Lung (tissue), 12 donors: ENCODE results near the gene SOD2. TPM values are rescaled to one million over a fixed set of nuclear protein-coding genes. Genes with fewer than 3 reads are reported as not detected.
"Not testable (repeated sequence)": the region's sequence is repeated elsewhere in the genome, so short reads cannot be mapped to it uniquely, and the experiment has no call there.

Experiments used
- ATAC-seq: fragments of 200-7000 bp; cut with Tn5 transposase; one replicate; pipeline ENCODE4 v1.9.1; 2020; ENCODE audit warnings: moderate number of reproducible peaks; ENCODE audit not compliant: insufficient read depth, low FRiP score
- DNase-seq, 3 donors: peaks; one replicate each; pipeline ENCODE4 v3.0.0-alpha.2; 2013 to 2017
- H3K27ac ChIP-seq, 2 donors: one replicate each; pipeline ENCODE4 v1.5.1; 2013; ENCODE audit warnings: mild to moderate bottlenecking in 2 of 2, moderate library complexity in 2 of 2, control low read depth in 1 of 2, inconsistent platforms in 1 of 2, low read depth in 1 of 2, low read length in 1 of 2
- H3K27me3 ChIP-seq, 3 donors: one replicate each; pipeline ENCODE4 v1.5.1; 2013; ENCODE audit warnings: low read length in 2 of 3; ENCODE audit not compliant: control insufficient read depth in 3 of 3, insufficient read depth in 3 of 3
- H3K36me3 ChIP-seq, 4 donors: one replicate each; pipeline ENCODE4 v1.5.1; 2013; ENCODE audit warnings: low read length in 4 of 4, mild to moderate bottlenecking in 1 of 4, moderate library complexity in 1 of 4; ENCODE audit not compliant: control insufficient read depth in 4 of 4, insufficient read depth in 4 of 4
- H3K4me1 ChIP-seq, 5 donors: one replicate each; pipeline ENCODE4 v1.5.1; 2013; ENCODE audit warnings: low read length in 5 of 5, mild to moderate bottlenecking in 2 of 5, moderate library complexity in 1 of 5; ENCODE audit not compliant: control insufficient read depth in 5 of 5, insufficient read depth in 5 of 5
- H3K4me3 ChIP-seq: one replicate; pipeline ENCODE4 v1.5.1; 2013; ENCODE audit warnings: mild to moderate bottlenecking, control low read depth, moderate library complexity
- H3K9ac ChIP-seq, 2 donors: one replicate each; pipeline ENCODE4 v1.5.1; 2013; ENCODE audit warnings: low read length in 2 of 2, control low read depth in 1 of 2; ENCODE audit not compliant: insufficient read depth in 1 of 2
- H3K9me3 ChIP-seq, 4 donors: one replicate each; pipeline ENCODE4 v1.5.1; 2013; ENCODE audit warnings: low read length in 3 of 4, mild to moderate bottlenecking in 1 of 4, moderate library complexity in 1 of 4; ENCODE audit not compliant: control insufficient read depth in 4 of 4, insufficient read depth in 3 of 4
- WGBS, 2 donors: extraction: QIAGEN DNeasy Blood & Tissue Kit; methylation state at CpG; one replicate each; pipeline ENCODE4 v1.1.7; 2013; 5-methylcytosine and 5-hydroxymethylcytosine counted together
- polyA plus RNA-seq, 2 donors: library from polyadenylated mRNA; stranded (reverse); fragments of 200-250 nt; gene quantifications; one replicate each; pipeline ENCODE4 v1.2.1, GENCODE V29; 2013
- total RNA-seq, 2 donors: library from RNA; depleted of rRNA in 1 of 2; stranded (reverse); fragments of >200 nt in 1 of 2; gene quantifications; one replicate each; pipeline ENCODE4 v1.2.1, GENCODE V29; 2014 to 2021
- TF ChIP-seq, protein P1 (sequence below): IDR thresholded peaks from 2 replicates; pipeline ENCODE4 v1.5.1; 2012; ENCODE audit warnings: mild to moderate bottlenecking; ENCODE audit errors: control extremely low read depth, extremely low read depth
- donor health status: control.
- donor health status: control.
- donor health status: Bipolar disorder and iron deficiency.
- donor health status: healthy.
- donor health status: DM: yes; HTN: yes; CAD: no.

The SOD2 gene
- total and polyA plus RNA-seq, 4 donors, result 219 to 3,918 (median 802) TPM

DNA sequence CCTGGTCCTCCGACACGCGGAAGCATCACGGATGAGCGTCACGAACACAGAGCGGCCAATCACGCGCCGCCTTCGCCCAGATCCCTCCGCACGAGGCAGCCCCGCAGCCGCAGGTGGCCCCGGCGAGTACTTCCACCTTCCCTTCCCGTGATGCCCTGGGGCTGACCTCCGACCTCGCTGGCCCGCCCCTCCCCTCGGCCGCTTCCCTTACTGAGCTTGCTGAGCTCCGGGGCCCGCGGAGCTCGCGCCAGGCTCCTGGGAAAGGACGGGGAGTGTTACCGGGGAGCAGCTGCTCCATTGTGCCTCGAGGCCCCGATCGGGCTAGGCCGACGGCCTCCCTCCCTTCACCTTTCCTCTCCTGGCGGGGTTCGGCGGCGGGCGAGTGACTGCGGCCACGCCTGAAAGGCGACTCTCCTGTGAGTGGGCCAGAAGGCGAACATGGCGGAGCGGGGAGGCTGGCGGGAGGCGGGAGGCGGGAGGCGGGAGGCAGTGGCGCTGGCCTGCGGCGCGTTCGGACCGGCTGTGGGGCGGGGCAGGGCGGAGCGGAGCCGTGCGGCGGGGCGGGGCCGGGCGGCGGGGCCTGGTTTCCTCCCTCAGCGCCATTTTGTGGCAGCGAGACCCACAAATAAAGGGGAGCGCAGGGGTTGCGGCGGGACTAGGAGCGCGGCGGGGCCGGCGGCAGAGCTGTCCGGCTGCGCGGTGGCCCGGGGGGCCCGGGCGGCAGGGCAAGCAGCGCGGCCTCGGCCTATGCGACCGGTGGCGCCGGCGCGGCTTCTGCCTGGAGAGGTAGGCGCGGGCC, 34.1 kb upstream of the SOD2 start, which contains the start of gene WTAP:
TSS of gene WTAP (plus strand) at position 589 of the 799 bp plus-strand sequence. CDS start 8,760 bp downstream, outside the sequence.
- 0 to 1% methylated on average over 83 to 93 of the region's 93 CpGs for WGBS, 2 donors
- H3K4me1 ChIP-seq, result peaks cover 0 to 26% (median 6%) of the 10 kb centered on the region in 5 donors
- TF ChIP-seq, protein P1, sequence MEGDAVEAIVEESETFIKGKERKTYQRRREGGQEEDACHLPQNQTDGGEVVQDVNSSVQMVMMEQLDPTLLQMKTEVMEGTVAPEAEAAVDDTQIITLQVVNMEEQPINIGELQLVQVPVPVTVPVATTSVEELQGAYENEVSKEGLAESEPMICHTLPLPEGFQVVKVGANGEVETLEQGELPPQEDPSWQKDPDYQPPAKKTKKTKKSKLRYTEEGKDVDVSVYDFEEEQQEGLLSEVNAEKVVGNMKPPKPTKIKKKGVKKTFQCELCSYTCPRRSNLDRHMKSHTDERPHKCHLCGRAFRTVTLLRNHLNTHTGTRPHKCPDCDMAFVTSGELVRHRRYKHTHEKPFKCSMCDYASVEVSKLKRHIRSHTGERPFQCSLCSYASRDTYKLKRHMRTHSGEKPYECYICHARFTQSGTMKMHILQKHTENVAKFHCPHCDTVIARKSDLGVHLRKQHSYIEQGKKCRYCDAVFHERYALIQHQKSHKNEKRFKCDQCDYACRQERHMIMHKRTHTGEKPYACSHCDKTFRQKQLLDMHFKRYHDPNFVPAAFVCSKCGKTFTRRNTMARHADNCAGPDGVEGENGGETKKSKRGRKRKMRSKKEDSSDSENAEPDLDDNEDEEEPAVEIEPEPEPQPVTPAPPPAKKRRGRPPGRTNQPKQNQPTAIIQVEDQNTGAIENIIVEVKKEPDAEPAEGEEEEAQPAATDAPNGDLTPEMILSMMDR, result no peak

DNA sequence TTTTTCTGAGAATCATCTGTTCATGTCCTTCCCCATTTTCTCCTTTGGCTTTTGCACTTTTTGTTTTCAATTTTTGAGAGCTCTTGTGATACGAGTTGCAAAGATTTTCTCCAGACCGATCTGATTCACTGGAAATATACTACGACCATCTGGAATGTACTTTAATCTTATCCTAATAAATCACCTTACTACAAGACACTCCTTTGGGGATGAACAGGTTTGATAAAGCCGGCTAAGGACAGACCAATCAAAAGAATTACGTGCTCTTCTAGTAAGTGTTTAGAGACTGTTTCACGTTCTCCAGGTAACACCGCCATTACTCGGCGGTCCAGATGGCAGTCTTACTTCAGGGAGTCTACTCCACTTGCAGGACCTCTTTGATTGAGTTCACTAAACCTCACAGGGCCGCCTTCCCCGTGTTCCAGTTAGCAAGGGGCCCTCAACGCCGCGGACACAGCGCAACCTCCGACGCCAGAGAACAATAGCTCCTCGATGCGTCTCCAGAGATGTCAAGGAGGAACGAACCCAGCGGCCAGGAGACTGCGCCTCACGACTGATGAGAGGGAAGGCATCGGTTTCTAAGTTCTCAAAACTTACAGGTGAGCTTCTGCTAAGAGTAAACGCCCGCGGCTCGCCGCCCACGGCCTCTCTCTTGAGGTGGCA, 33.3 kb upstream of the SOD2 start:
- TF ChIP-seq, protein P1, result no peak
- ATAC-seq, result peak; percentile 14
- H3K4me1 ChIP-seq, result peaks cover 0 to 26% (median 6%) of the 10 kb centered on the region in 5 donors
- peak overlapping the region; percentile 98 to 100 for H3K27ac ChIP-seq
- no peaks in the 10 kb centered on the region for H3K27me3 ChIP-seq
- 1% methylated on average over 30 of the region's 30 CpGs for WGBS, 2 donors
- peak overlapping the region; percentile 91 to 98 for H3K9ac ChIP-seq
- peak overlapping the region; percentile 63 for H3K4me3 ChIP-seq
- H3K36me3 ChIP-seq, result peaks cover 0 to 6% (median 0%) of the 10 kb centered on the region in 4 donors
- H3K9me3 ChIP-seq, result no peaks in the 10 kb centered on the region
- DNase-seq, result no peak

More for the DNA sequence above, 34.1 kb upstream of the SOD2 start, which contains the start of gene WTAP:
- peak; percentile 94 to 97 (median 96) for DNase-seq
- Histone ChIP-seq H3K27me3 (no peaks in the 10 kb centered on the region), H3K9me3 (no peaks in the 10 kb centered on the region), H3K36me3 (peaks cover 0 to 6% (median 0%) of the 10 kb centered on the region in 4 donors), H3K27ac (peak within 1 kb of the TSS; percentile 100), H3K9ac (peak within 1 kb of the TSS; percentile 97 to 98), H3K4me3 (peak within 1 kb of the TSS; percentile 98)
- peak; percentile 94 for ATAC-seq

DNA sequence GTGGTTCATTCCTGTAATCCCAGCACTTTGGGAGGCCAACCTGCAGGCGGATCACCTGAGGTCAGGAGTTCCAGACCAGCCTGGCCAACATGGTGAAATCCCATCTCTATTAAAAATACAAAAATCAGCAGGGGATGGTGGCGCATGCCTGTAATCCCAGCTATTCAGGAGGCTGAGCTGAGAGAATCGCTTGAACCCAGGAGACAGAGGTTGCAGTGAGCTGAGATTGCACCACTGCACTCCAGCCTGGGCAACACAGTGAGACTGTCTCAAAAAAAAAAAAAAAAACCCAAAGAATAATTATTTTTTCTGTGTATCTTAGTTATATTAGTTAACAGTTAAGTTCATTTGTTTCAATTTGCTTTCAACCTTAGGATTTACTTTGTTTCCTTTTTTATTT, 32.2 kb upstream of the SOD2 start:
- H3K27me3 ChIP-seq, H3K4me3 ChIP-seq, DNase-seq, H3K9me3 ChIP-seq, H3K36me3 ChIP-seq, H3K9ac ChIP-seq, ATAC-seq, H3K27ac ChIP-seq: not testable (repeated sequence)
- peaks cover 0 to 24% (median 6%) of the 10 kb centered on the region in 5 donors for H3K4me1 ChIP-seq
- WGBS, 2 donors, result 92 to 95% methylated on average over 3 of the region's 3 CpGs

DNA sequence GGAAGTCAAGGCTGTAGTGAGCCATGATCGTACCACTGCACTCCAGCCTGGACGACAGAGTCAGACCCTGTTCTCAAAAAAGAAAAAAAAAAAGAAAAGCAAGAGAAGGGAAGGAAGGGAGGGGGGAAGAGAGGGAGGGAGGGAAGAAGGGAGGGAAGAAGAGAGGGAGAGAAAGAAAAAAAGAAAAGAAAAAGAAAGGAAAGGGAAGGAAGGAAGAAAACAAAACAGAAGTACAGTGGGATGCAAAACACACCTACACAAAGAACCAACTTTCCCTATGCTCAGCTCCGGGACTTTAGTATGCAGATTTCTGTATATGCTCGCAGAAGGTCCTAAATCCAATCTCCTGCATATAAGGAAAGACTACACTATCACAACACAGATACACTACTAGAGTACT, 31.7 kb upstream of the SOD2 start:
- Histone ChIP-seq H3K27ac (no peak overlapping the region), H3K27me3 (no peaks in the 10 kb centered on the region), H3K9ac (no peak overlapping the region), H3K9me3 (no peaks in the 10 kb centered on the region), H3K4me3 (no peak overlapping the region), H3K36me3 (peaks cover 0 to 6% (median 0%) of the 10 kb centered on the region in 4 donors), H3K4me1 (peaks cover 0 to 20% (median 5%) of the 10 kb centered on the region in 5 donors)
- 95 to 96% methylated on average over 4 of the region's 4 CpGs for WGBS, 2 donors
- ATAC-seq (no peak), DNase-seq (no peak)
- TF ChIP-seq, protein P1, result no peak
